Neural progenitor cell (in vitro differentiated cells): ENCODE measurements around the gene DTX4.

Source experiments
- EZH2 ChIP-seq: fragments of 200-600 bp; sonication (generic); IDR thresholded peaks from 2 replicates; pipeline ENCODE4 v1.6.1; 2017; ENCODE audit warnings: antibody characterized with exemption, mild to moderate bottlenecking, moderate library complexity
- TF ChIP-seq, protein P1 (sequence below): fragments of 200-600 bp; sonication (generic); IDR thresholded peaks from 2 replicates; pipeline ENCODE4 v1.5.1; 2017; ENCODE audit warnings: antibody characterized with exemption, mild to moderate bottlenecking

DNA sequence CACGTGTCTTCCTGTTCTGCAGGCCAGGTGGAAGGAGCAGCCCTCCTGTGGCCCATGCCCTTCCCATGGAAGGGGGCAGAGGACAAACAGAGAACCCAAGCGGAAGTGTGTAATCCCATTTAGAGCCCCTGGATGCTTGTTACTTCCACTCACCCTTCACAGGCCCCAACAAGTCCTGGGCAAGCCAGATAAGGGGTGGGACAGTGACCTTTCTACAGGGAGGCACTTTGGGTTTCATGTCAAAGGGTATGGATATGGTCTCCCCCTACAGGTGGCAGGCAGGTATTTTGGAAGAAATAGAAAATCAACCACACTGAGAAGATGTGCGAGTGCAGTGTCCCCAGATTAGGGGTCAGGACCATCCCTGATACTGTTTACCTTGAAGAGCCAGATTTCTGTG lies 29.4 kb downstream of the DTX4 start:
- TF ChIP-seq, protein P1, sequence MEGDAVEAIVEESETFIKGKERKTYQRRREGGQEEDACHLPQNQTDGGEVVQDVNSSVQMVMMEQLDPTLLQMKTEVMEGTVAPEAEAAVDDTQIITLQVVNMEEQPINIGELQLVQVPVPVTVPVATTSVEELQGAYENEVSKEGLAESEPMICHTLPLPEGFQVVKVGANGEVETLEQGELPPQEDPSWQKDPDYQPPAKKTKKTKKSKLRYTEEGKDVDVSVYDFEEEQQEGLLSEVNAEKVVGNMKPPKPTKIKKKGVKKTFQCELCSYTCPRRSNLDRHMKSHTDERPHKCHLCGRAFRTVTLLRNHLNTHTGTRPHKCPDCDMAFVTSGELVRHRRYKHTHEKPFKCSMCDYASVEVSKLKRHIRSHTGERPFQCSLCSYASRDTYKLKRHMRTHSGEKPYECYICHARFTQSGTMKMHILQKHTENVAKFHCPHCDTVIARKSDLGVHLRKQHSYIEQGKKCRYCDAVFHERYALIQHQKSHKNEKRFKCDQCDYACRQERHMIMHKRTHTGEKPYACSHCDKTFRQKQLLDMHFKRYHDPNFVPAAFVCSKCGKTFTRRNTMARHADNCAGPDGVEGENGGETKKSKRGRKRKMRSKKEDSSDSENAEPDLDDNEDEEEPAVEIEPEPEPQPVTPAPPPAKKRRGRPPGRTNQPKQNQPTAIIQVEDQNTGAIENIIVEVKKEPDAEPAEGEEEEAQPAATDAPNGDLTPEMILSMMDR: peak; percentile 44
- no peak for TF ChIP-seq EZH2
